Measurements from ENCODE around the gene ADAM23. TPM values are rescaled to one million over a fixed set of nuclear protein-coding genes. Genes with fewer than 3 reads are reported as not detected.

Gene ADAM23
- polyA plus RNA-seq, 1 donor (not counting 4 experiments of a cell fraction or from before 2014, with no cell fraction given) = 1.3 TPM

DNA sequence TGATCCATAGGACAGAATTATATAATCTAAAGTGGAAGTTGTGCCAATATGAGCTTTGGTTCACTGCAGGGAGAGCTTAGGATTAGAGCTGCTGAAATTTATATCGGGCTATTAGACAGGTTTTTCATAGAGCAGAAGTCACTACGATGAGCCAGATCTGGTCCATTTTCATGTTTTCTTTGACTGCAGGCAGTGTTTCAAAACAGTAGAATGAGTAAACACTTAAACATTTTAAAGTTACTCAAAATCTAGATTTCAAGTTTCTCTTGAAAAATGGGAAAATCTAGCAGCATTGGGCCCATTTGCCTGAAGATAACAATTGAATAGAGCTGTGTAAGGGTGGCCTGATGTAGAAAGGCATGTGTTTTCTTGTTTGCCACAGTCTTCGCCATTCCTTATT, 14.5 kb upstream of the ADAM23 start:
- DNase-seq (ENCODE audit: low read depth, low spot score) (no peak), FAIRE-seq (no peak)
- no peak overlapping the region for H3K27ac ChIP-seq (ENCODE audit: control insufficient read depth, insufficient read depth, low read length)
- no peaks in the 10 kb centered on the region for H3K9me3 ChIP-seq (ENCODE audit: control insufficient read depth, low read depth, low read length)
- dilution Hi-C loops (cut with MboI; ENCODE audit: extremely low pct_ligation_motif_present, low sequenced_read_pairs) = no loop called here
- TF ChIP-seq CTCF (optimal IDR thresholded peaks at IDR 0.05 in 1 of 3, IDR thresholded peaks at IDR 0.05 in 1 of 3, conservative IDR thresholded peaks at IDR 0.05 in 1 of 3; ENCODE audit: extremely low read depth in 1 of 3, insufficient read depth in 2 of 3, low read length in 3 of 3) = no peak
- TF ChIP-seq EZH2 (IDR thresholded peaks at IDR 0.05; ENCODE audit: low read length) = no peak
- H3K4me1 ChIP-seq (ENCODE audit: control insufficient read depth, extremely low read depth, insufficient read depth, low read length) = no peaks in the 10 kb centered on the region
- H3K9ac ChIP-seq (ENCODE audit: control insufficient read depth, extremely low read depth, insufficient read depth, low read length) = no peak overlapping the region
- H3K27me3 ChIP-seq (ENCODE audit: control insufficient read depth, extremely low read depth, insufficient read depth, low read length) = no peaks in the 10 kb centered on the region
- H3K36me3 ChIP-seq (ENCODE audit: control insufficient read depth in 2 of 2, extremely low read depth in 1 of 2, insufficient read depth in 2 of 2, low read length in 2 of 2) = no peaks in the 10 kb centered on the region
- no peak overlapping the region for H2AFZ ChIP-seq (ENCODE audit: control insufficient read depth, low read length)
- no peaks in the 10 kb centered on the region for H3K9me1 ChIP-seq (ENCODE audit: control insufficient read depth, extremely low read depth, insufficient read depth, low read length)
- no peaks in the 10 kb centered on the region for H4K20me1 ChIP-seq (ENCODE audit: control insufficient read depth, extremely low read depth, insufficient read depth, low read length)
- H3K4me3 ChIP-seq (ENCODE audit: control insufficient read depth in 2 of 3, extremely low read depth in 1 of 3, insufficient read depth in 2 of 3, low read depth in 1 of 3, low read length in 3 of 3) = no peak overlapping the region
- no peak overlapping the region for H3K4me2 ChIP-seq (ENCODE audit: control insufficient read depth, extremely low read depth, insufficient read depth, low read depth, low read length)
- no peaks in the 10 kb centered on the region for H3K79me2 ChIP-seq (ENCODE audit: control insufficient read depth, insufficient read depth, low read length)

GRCh38 chr2:206430452-206430851, 12.9 kb upstream of the ADAM23 start:
- DNase-seq (ENCODE audit: low read depth, low spot score) (no peak), FAIRE-seq (no peak)
- H2AFZ ChIP-seq (ENCODE audit: control insufficient read depth, low read length) = no peak overlapping the region
- H3K27ac ChIP-seq (ENCODE audit: control insufficient read depth, insufficient read depth, low read length) = no peak overlapping the region
- H3K4me3 ChIP-seq (ENCODE audit: control insufficient read depth in 2 of 3, extremely low read depth in 1 of 3, insufficient read depth in 2 of 3, low read depth in 1 of 3, low read length in 3 of 3) = no peak overlapping the region
- H3K9ac ChIP-seq (ENCODE audit: control insufficient read depth, extremely low read depth, insufficient read depth, low read length) = no peak overlapping the region
- dilution Hi-C loops (cut with MboI; ENCODE audit: extremely low pct_ligation_motif_present, low sequenced_read_pairs) = no loop called here
- no peaks in the 10 kb centered on the region for H3K4me1 ChIP-seq (ENCODE audit: control insufficient read depth, extremely low read depth, insufficient read depth, low read length)
- no peaks in the 10 kb centered on the region for H3K79me2 ChIP-seq (ENCODE audit: control insufficient read depth, insufficient read depth, low read length)
- TF ChIP-seq CTCF (optimal IDR thresholded peaks at IDR 0.05 in 1 of 3, IDR thresholded peaks at IDR 0.05 in 1 of 3, conservative IDR thresholded peaks at IDR 0.05 in 1 of 3; ENCODE audit: extremely low read depth in 1 of 3, insufficient read depth in 2 of 3, low read length in 3 of 3) = no peak
- TF ChIP-seq EZH2 (IDR thresholded peaks at IDR 0.05; ENCODE audit: low read length) = no peak
- H3K27me3 ChIP-seq (ENCODE audit: control insufficient read depth, extremely low read depth, insufficient read depth, low read length) = no peaks in the 10 kb centered on the region
- H3K9me3 ChIP-seq (ENCODE audit: control insufficient read depth, low read depth, low read length) = no peaks in the 10 kb centered on the region
- no peaks in the 10 kb centered on the region for H3K9me1 ChIP-seq (ENCODE audit: control insufficient read depth, extremely low read depth, insufficient read depth, low read length)
- H3K4me2 ChIP-seq (ENCODE audit: control insufficient read depth, extremely low read depth, insufficient read depth, low read depth, low read length) = no peak overlapping the region
- no peaks in the 10 kb centered on the region for H3K36me3 ChIP-seq (ENCODE audit: control insufficient read depth in 2 of 2, extremely low read depth in 1 of 2, insufficient read depth in 2 of 2, low read length in 2 of 2)
- H4K20me1 ChIP-seq (ENCODE audit: control insufficient read depth, extremely low read depth, insufficient read depth, low read length) = no peaks in the 10 kb centered on the region

Measured in keratinocyte (primary cell).